ENCODE measurements around the gene SMIM20.
"Not testable (repeated sequence)": the region's sequence is repeated elsewhere in the genome, so short reads cannot be mapped to it uniquely, and the experiment has no call there.

The SMIM20 gene

GRCh38 chr4:25890571-25891485, 23.2 kb upstream of the SMIM20 start:
- DNase-seq: peak in 4 of 10 donors; percentile 18 to 90 (median 44)
- intact Hi-C loops (cut with DNase I): no loop called here

- intact Hi-C loops (cut with DNase I): no loop called here
- DNase-seq: no peak
These were observed 21.2 kb upstream of the SMIM20 start for GRCh38 chr4:25892796-25893195.

- no peak for DNase-seq
- intact Hi-C loops (cut with DNase I): no loop called here
These were observed 17.1 kb upstream of the SMIM20 start for GRCh38 chr4:25896776-25897539.

- intact Hi-C loops (cut with DNase I): no loop called here
- DNase-seq: no peak
These were observed 13.7 kb upstream of the SMIM20 start for GRCh38 chr4:25900310-25900709.

GRCh38 chr4:25901030-25901430, 13.0 kb upstream of the SMIM20 start:
- peak in 2 of 10 donors; percentile 25 to 72 for DNase-seq
- intact Hi-C loops (cut with DNase I): no loop called here

- no peak for DNase-seq
- intact Hi-C loops (cut with DNase I): no loop called here
These were observed 9.9 kb upstream of the SMIM20 start for GRCh38 chr4:25903900-25904747.

GRCh38 chr4:25904748-25905082, 9.3 kb upstream of the SMIM20 start:
- intact Hi-C loops (cut with DNase I): no loop called here
- no peak for DNase-seq

- no peak for DNase-seq
- intact Hi-C loops (cut with DNase I): no loop called here
These were observed 8.6 kb upstream of the SMIM20 start for GRCh38 chr4:25905371-25905770.

GRCh38 chr4:25906113-25906512, 7.9 kb upstream of the SMIM20 start:
- DNase-seq; intact Hi-C loops (cut with DNase I): not testable (repeated sequence)

- DNase-seq: peak in 5 of 10 donors; percentile 14 to 84 (median 28)
- intact Hi-C loops (cut with DNase I): no loop called here
These were observed 5.5 kb upstream of the SMIM20 start for GRCh38 chr4:25908491-25908901.

GRCh38 chr4:25911356-25911755, 2.7 kb upstream of the SMIM20 start:
- intact Hi-C loops (cut with DNase I): no loop called here
- no peak for DNase-seq

GRCh38 chr4:25913056-25913850, 767 bp upstream of the SMIM20 start:
- DNase-seq: peak in 4 of 10 donors; percentile 22 to 85 (median 78)
- intact Hi-C loops (cut with DNase I): no loop called here

- DNase-seq: no peak
These were observed 791 bp downstream of the SMIM20 start for GRCh38 chr4:25914670-25915352.

GRCh38 chr4:25915353-25915705, 1.3 kb downstream of the SMIM20 start:
- no peak for DNase-seq
- intact Hi-C loops (cut with DNase I): no loop called here

More at GRCh38 chr4:25914670-25915352, 791 bp downstream of the SMIM20 start:
- intact Hi-C loops (cut with DNase I): no loop called here

GRCh38 chr4:25916870-25917269, 2.9 kb downstream of the SMIM20 start:
- no peak for DNase-seq
- intact Hi-C loops (cut with DNase I): no loop called here

GRCh38 chr4:25919676-25920075, 5.7 kb downstream of the SMIM20 start:
- intact Hi-C loops (cut with DNase I): loop anchor here (10.0 kb wide), 2 partner anchors 395 to 485 kb away; no protein-coding TSS in a partner anchor
- DNase-seq: no peak

- intact Hi-C loops (cut with DNase I): loop anchor here (10.0 kb wide), 2 partner anchors 393 to 483 kb away; no protein-coding TSS in a partner anchor
- no peak for DNase-seq
These were observed 7.9 kb downstream of the SMIM20 start for GRCh38 chr4:25921922-25922321.

- intact Hi-C loops (cut with DNase I): loop anchor here (10.0 kb wide), 2 partner anchors 392 to 482 kb away; no protein-coding TSS in a partner anchor
- no peak for DNase-seq
These were observed 8.9 kb downstream of the SMIM20 start for GRCh38 chr4:25922812-25923369.

- intact Hi-C loops (cut with DNase I): loop anchor here (10.0 kb wide), 2 partner anchors 391 to 481 kb away; no protein-coding TSS in a partner anchor
- no peak for DNase-seq
These were observed 9.7 kb downstream of the SMIM20 start for GRCh38 chr4:25923745-25924144.
